Fibroblast of peridontal ligament (primary cell): ENCODE measurements around the gene ZGRF1.
A peak's percentile ranks its signal among the peaks of the same experiment; 100 is the strongest.
"Not testable (repeated sequence)": the region's sequence is repeated elsewhere in the genome, so short reads cannot be mapped to it uniquely, and the experiment has no call there.

Source experiments
- DNase-seq: peaks from one replicate; pipeline ENCODE4 v3.0.0-alpha.2; 2010; ENCODE audit errors: extremely low read depth

The ZGRF1 gene

DNA sequence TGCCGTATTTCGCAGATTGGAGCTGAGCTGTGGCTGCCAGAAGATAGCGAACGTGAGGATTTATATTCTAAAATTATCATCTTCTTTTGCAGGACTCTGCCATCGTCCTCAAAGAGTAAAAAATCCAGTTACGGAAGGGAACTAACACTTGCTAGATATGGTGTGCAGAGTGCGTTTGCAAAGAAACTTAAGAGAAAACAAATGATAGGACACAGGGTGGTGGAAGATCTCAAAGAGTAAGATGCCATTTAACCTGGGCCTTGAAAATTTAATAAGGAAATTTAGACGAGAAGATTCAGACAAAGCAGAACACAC, 800 bp upstream of the ZGRF1 start:
- no peak for DNase-seq

- DNase-seq, result peak; percentile 76
Observed at GRCh38 chr4:112633477-112634235, 3.1 kb downstream of the ZGRF1 start.

DNA sequence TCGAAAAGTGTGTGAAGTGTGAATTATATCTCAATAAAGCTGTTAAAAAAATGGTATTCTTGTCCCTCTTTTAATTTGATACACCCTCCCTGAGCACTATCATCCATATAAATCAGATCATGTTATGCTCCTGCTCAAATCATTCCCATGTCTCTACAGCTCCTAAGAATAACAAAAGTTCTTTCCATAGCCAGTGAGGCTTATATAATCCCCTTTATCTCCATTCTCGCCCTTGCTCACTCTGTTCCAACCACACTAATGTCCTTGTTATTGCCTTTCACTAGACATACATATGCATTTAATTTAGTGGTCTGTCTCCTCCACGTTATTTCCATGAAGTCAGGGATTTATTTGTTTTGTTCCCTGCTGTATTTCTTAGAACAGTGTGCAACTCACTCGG, 10.5 kb downstream of the ZGRF1 start:
- no peak for DNase-seq

GRCh38 chr4:112616984-112617383, 19.7 kb downstream of the ZGRF1 start:
- no peak for DNase-seq

- DNase-seq, result not testable (repeated sequence)
Observed at GRCh38 chr4:112612814-112613213, 23.9 kb downstream of the ZGRF1 start.

DNA sequence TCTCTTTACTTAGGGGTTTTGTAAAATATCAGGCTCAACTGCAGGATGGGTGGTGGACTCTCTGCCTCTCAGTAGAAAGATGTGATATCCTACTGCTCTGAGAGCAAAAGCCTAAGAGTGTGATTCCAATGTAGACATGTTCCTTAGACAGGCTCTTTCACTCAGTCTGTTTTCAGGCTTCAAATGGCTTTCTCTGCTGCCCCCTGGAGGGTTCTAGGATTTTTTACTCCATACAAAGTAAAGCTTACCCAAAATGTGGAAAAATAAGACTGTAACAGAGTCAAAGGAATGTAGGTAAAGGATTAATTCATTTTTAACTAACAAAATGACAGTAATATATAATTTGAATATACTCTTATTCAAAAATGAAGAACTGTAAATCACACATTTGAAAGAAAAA, 32.1 kb downstream of the ZGRF1 start:
- DNase-seq, result peak; percentile 83

DNA sequence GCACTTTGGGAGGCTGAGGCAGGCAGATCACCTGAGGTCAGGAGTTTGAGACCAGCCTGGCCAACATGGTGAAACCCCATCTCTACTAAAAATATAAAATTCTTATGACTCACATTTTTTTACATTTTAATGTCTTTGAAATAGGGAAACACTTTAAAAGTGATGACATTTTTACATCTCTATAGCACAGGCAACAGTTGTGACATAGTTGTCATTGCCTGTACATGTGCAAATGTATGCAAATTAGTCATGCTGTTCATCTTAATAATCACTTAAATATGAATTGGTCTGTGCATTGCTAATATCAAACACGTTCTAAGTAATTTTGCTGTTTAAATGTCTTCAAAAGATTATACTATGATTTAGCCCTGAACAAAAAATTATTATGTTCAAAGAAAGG, 41.7 kb downstream of the ZGRF1 start:
- DNase-seq, result no peak

DNA sequence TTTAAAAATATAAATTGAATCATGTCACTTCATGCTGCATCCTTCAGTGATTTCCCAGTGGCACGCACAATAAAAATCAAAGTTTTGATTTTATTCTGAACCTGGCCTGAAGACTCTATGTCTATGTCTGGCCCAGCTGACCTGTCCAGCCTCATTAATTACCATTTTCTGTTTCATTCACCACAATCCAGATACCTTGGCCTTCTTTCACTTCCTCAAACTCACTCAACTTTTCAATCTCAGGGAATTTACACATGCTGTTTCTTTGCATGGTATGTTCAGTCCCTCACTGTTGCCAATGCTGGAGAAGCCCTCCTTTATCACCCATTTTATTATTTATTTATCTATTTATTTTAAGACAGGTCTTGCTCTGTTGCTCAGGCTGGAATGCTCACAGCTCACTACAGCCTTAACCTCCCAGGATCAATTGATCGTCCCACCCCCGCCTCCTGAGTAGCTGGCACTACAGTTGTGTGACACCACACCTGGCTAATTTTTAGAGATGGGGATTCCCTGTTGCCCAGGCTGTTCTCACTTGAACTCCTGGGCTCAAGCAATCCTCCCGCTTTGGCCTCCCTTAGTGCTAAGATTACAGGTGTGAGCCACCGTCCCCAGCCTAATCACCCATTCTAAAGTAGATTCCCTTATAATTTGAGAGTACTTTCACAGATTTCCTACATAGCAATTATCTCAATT, 43.1 kb downstream of the ZGRF1 start:
- no peak for DNase-seq

DNA sequence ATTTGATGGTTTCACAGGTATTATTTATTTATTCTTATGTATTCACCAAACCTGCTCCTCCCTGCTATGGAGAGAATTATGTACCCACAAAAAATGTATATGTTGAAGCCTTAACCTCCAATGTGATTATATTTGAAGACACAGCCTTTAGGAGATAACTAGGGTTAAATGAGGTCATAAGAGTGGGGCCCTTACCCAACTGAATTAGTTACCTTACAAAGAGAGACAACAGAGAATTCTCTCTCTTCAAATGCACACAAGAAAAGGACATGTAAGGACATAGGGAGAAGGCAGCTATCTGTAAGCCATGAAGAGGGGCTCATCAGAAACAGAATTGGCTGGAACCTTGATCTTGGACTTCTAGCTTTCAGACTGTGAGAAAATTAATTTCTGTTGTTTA, 44.0 kb downstream of the ZGRF1 start:
- no peak for DNase-seq

- DNase-seq, result no peak
Observed at GRCh38 chr4:112591593-112591992, 45.1 kb downstream of the ZGRF1 start.

DNA sequence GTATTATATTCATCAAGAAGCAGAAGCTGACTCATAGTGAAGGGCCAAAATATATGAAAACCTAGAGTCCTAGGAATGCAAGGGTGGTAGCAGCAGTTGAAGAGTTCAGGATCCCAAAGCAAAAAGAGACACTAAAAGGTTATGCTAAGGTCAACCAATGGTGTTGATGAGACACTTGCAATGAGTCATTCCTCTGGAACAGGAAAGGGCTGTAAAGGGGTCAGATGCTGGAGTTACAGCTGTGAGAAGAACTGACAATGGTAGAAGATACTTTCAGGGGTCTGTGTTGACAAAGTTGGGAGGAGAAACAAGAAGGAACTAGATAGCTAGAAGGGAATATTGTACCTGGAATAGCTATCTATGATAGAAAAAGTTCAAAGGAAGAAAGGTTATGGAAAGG, 47.5 kb downstream of the ZGRF1 start:
- peak; percentile 23 for DNase-seq

GRCh38 chr4:112585977-112586736, 50.6 kb downstream of the ZGRF1 start:
- no peak for DNase-seq

DNA sequence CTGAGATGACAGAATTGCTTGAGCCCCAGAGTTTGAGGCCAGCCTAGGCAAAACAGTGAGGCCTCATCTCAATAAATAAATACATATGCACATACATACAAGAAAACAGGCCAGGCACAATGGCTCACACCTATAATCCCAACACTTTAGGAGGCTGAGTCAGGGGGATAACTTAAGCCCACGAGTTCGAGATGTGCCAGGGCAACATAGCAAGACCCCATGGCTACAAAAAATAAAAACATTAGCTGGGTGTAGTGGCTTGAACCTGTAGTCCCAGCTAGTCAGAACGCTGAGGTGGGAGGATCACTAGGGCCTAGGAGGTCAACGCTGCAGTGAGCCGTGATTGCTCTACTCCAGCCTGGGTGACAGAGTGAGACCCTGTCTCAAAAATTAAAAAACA, 69.2 kb downstream of the ZGRF1 start:
- DNase-seq, result no peak

DNA sequence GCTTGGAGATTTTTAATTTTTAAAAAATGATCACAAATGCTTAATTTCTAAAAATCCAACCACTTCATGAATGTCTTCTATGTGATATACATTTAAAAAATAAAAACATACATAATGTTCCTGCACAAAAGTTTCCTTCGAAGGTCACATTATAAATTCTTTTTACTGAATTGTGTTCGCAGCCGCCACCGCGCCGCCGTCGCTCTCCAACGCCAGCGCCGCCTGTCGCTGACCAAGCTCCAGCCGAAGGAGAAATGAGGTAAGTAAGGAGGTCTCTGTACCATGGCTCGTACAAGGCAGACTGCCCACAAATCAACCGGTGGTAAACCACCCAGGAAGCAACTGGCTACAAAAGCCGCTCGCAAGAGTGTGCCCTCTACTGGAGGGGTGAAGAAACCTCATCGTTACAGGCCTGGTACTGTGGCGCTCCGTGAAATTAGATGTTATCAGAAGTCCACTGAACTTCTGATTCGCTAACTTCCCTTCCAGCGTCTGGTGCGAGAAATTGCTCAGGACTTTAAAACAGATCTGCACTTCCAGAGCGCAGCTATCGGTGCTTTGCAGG, 71.9 kb downstream of the ZGRF1 start:
- no peak for DNase-seq

DNA sequence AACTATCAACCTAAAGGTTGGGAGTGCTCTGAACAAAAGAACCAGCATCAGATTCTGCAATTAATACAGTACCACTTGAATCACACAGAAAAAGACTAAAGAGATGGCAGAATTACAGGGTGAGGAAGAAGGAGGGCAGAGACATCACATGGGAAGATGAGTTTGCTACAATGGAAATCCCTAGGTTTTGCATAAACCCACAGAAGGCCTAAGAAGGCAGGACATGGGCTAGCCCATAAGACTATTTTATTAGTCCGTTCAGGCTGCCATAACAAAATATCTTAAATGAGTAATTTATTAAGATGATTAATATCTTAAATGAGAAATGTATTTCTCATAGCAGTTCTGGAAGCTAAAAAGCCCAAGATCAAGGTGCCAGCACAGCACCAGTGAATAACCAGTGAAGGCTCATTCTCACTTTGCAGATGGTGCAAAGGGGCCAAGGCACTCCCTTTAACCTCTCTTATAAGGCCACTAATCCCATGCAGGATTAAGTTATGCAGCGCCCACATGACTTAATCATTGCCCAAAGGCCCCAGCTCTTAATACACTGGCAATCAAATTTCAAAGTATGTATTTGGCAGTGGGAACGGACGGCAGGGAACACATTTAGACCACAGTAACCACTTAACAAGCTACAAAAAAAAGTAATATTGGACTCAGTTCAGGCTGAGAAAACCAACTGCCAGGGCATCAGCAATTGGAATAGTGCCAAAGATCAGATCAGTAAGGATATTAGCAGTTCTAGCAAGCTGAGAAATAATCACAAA, 73.1 kb downstream of the ZGRF1 start:
- no peak for DNase-seq

- no peak for DNase-seq
Observed at GRCh38 chr4:112562254-112562879, 74.3 kb downstream of the ZGRF1 start.

GRCh38 chr4:112560084-112560483, 76.6 kb downstream of the ZGRF1 start:
- DNase-seq, result no peak

- DNase-seq, result no peak
Observed at GRCh38 chr4:112559053-112559452, 77.7 kb downstream of the ZGRF1 start.

DNA sequence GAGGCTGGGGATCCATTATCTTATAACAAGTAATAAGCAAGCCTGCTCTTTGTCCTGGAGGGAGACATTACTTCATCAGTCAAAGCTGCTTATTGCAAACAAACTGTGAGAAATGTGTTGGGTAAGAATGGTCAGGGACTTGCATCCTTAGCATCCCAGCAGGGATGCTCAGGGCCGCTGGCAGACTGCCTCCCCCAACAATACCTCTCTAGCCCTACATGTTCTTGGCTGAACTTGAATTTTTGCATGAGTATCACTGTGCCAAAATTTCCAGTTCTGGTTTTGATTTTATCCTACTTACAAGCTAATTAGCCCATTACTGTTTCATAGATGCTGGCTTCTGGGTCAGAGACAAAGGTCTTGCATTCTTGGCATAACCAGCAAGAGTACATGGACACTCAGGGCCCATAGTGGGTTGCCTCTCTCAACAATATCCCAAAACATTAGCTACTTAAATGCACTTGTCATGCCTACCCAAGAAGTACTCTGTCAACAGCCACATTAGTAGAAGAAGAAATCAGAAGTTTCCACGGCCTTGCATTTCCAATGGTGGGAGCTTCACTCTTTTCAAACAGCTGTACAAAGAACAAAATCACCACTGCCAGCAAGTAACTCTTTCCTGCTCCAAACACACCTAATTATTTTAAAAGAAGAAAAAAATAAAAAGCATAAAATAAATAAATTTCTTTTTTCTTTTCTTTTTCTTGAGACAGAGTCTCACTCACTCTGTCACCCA, 78.9 kb downstream of the ZGRF1 start:
- DNase-seq, result peak; percentile 53

GRCh38 chr4:112554271-112554670, 82.4 kb downstream of the ZGRF1 start:
- DNase-seq, result not testable (repeated sequence)

GRCh38 chr4:112552668-112553067, 84.0 kb downstream of the ZGRF1 start:
- peak; percentile 75 for DNase-seq
